ENCODE results near the gene CPT1C. TPM values are rescaled to one million over a fixed set of nuclear protein-coding genes. Genes with fewer than 3 reads are reported as not detected.
A peak's percentile ranks its signal among the peaks of the same experiment; 100 is the strongest.

CPT1C gene
- polyA plus RNA-seq, 2 of the 4 experiments (the other 2 are of a cell fraction): 8.5 to 15.4 TPM

DNA sequence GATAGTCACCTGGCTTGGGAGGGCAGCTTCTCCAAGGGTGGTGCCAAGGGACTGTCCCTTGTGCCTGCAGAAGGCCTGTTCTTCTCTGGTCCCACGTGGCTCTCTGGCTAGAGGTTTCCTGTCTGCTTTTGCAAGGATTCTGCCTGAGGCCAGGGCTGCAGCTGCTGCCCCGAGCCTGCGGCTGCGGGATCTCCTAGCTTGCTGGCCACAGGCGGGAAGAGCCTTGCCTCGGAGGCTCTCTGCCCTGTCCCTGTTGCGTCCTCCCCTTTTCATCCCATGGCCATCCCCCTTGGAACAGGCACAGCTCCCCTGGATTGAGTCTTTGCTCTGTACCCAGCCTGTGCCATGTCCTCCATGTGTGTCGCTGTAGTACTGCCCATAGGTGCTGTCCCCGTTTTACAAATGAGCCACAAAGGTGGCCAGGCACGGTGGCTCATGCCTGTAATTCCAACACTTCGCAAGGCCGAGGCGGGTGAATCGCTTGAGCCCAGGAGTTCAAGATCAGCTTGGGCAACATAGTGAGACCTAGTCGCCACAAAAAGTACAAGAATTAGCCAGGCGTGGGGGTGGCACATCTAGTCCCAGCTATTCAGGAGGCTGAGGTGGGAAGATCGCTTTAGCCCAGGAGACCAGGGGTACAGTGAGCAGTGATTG lies 34.3 kb upstream of the CPT1C start (continued):
- TF ChIP-seq, protein P1, sequence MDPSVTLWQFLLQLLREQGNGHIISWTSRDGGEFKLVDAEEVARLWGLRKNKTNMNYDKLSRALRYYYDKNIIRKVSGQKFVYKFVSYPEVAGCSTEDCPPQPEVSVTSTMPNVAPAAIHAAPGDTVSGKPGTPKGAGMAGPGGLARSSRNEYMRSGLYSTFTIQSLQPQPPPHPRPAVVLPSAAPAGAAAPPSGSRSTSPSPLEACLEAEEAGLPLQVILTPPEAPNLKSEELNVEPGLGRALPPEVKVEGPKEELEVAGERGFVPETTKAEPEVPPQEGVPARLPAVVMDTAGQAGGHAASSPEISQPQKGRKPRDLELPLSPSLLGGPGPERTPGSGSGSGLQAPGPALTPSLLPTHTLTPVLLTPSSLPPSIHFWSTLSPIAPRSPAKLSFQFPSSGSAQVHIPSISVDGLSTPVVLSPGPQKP (IDR thresholded peaks at IDR 0.05; ENCODE audit: low read depth, low read length): no peak
- TF ChIP-seq POLR2A (IDR thresholded peaks at IDR 0.05; ENCODE audit: low read length): no peak
- TF ChIP-seq ZC3H11A (IDR thresholded peaks at IDR 0.05): no peak

GRCh38 chr19:49657493-49658138 lies 33.3 kb upstream of the CPT1C start:
- H3K9me3 ChIP-seq: 0 out of 3 replicates have a peak, but pooled peaks cover 3% of the 10 kb centered on the region
- ATAC-seq: peak in 1 of 2 experiments; percentile 2; a peak in 2 of 6 replicates
- no peak for DNase-seq (ENCODE audit: low read depth in 1 of 2, low spot score in 1 of 2)
- no peaks in the 10 kb centered on the region for H3K4me1 ChIP-seq
- ChIA-PET POLR2A (no interaction called here), CTCF (interaction anchor here (1.1 to 21.2 kb wide), 4 partner anchors 13 to 111 kb away, joined by 4 to 326 read pairs (median 64); partner anchors contain the start of genes PRMT1, RRAS and SCAF1)
- TF ChIP-seq PBX3 (IDR thresholded peaks at IDR 0.05) (0 out of 2 replicates have a peak, but pooled peaks have one; percentile 4), BCL3 (IDR thresholded peaks at IDR 0.05) (no peak), SMC3 (IDR thresholded peaks at IDR 0.05) (no peak), KDM1A (IDR thresholded peaks at IDR 0.05; ENCODE audit: low read depth) (no peak)
- 91% methylated on average over 19 of the region's 22 CpGs for WGBS (ENCODE audit: missing lambda C conversion rate)
- no peak overlapping the region for H3K4me2 ChIP-seq
- no peak overlapping the region for H3K4me3 ChIP-seq
- no peak for FAIRE-seq
- H3K27ac ChIP-seq: no peak overlapping the region

DNA sequence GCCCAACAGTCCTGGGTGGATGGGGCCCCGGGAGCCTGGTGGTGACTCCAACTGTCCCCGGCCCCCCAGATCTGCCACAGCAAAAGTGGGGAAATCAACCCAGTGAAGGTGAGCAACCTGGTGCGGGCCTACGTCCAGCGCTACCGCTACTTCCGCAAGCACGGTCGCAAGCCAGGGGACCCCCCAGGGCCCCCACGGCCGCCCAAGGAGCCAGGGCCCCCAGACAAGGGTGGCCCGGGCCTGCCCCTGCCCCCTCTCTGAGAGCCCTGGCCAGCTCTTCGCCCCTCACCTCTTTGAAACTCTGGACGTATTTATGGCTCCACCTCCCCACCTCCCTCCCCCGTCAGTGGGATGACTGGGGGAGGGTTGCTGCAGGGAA lies 32.8 kb upstream of the CPT1C start:
- 97% methylated on average over 11 of the region's 15 CpGs for WGBS (ENCODE audit: missing lambda C conversion rate)
- DNase-seq (ENCODE audit: low read depth in 1 of 2, low spot score in 1 of 2) (no peak), ATAC-seq (no peak), FAIRE-seq (no peak)
- Histone ChIP-seq H3K4me1 (no peaks in the 10 kb centered on the region), H3K27ac (no peak overlapping the region), H3K4me3 (no peak overlapping the region), H3K9me3 (0 out of 3 replicates have a peak, but pooled peaks cover 3% of the 10 kb centered on the region), H3K4me2 (no peak overlapping the region)
- ChIA-PET CTCF (interaction anchor here (1.0 to 21.2 kb wide), 3 partner anchors 14 to 88 kb away, joined by 4 to 326 read pairs (median 117); partner anchors contain the start of genes PRMT1, RRAS and SCAF1), POLR2A (no interaction called here)
- TF ChIP-seq JUN (IDR thresholded peaks at IDR 0.05): no peak
- no peak for TF ChIP-seq BHLHE40 (IDR thresholded peaks at IDR 0.05; ENCODE audit: low read depth, low read length)
- no peak for TF ChIP-seq RCOR1 (IDR thresholded peaks at IDR 0.05; ENCODE audit: low read depth, low read length)

- H3K4me3 ChIP-seq: no peak overlapping the region
- DNase-seq (ENCODE audit: low read depth in 1 of 2, low spot score in 1 of 2) (no peak), FAIRE-seq (no peak), ATAC-seq (no peak)
- 0 out of 3 replicates have a peak, but pooled peaks cover 3% of the 10 kb centered on the region for H3K4me1 ChIP-seq
- CTCF ChIA-PET: interaction anchor here (1.0 to 21.2 kb wide), 3 partner anchors 14 to 89 kb away, joined by 4 to 326 read pairs (median 117); partner anchors contain the start of genes PRMT1, RRAS and SCAF1
- WGBS (ENCODE audit: missing lambda C conversion rate): 91% methylated on average over 12 of the region's 12 CpGs
- H3K4me2 ChIP-seq: no peak overlapping the region
- 0 out of 3 replicates have a peak, but pooled peaks cover 3% of the 10 kb centered on the region for H3K9me3 ChIP-seq
- POLR2A ChIA-PET: no interaction called here
- no peak overlapping the region for H3K27ac ChIP-seq
- TF ChIP-seq RCOR1 (IDR thresholded peaks at IDR 0.05; ENCODE audit: low read depth, low read length) (no peak), KDM5A (IDR thresholded peaks at IDR 0.05) (no peak), SREBF2 (IDR thresholded peaks at IDR 0.05) (no peak), KDM1A (IDR thresholded peaks at IDR 0.05; ENCODE audit: low read depth) (peak; percentile 76; the same call in 1 of the 2 replicates), ZSCAN20 (CRISPR knock-in tag; IDR thresholded peaks at IDR 0.05) (no peak), CBX2 (IDR thresholded peaks at IDR 0.05; ENCODE audit: borderline replicate concordance, low read depth) (no peak), EHF (CRISPR knock-in tag; IDR thresholded peaks at IDR 0.05) (no peak)
Measured at GRCh38 chr19:49658566-49659442, 32.1 kb upstream of the CPT1C start.
